Neural cell (in vitro differentiated cells): ENCODE results near the gene NUP98.

ENCODE experiments used
- CTCF ChIP-seq: fragments of 450-650 bp; IDR thresholded peaks from 2 replicates; pipeline ENCODE4 v1.5.1; 2014; ENCODE audit warnings: antibody characterized with exemption, mild to moderate bottlenecking, moderate library complexity; ENCODE audit not compliant: poor library complexity, severe bottlenecking
- MXI1 ChIP-seq: fragments of 450-650 bp; conservative IDR thresholded peaks from 2 replicates; pipeline ENCODE4 v1.6.1; 2014; ENCODE audit warnings: antibody characterized with exemption, mild to moderate bottlenecking; ENCODE audit not compliant: poor library complexity, severe bottlenecking

GRCh38 chr11:3662856-3663255 lies 134.5 kb downstream of the NUP98 start:
- no peak for TF ChIP-seq MXI1
- TF ChIP-seq CTCF: no peak
